HepG2 (cell line): ENCODE data around the gene IRX4. TPM values are rescaled to one million over a fixed set of nuclear protein-coding genes. Genes with fewer than 3 reads are reported as not detected.

Experiments
- ATAC-seq: fragments of 200-7000 bp; cut with Tn5 transposase; 3 replicates; pipeline ENCODE4 v1.9.1; 2020; ENCODE audit warnings: mild to moderate bottlenecking, moderate library complexity
- BruUV-seq: library from RNA; stranded (reverse); fragments of 400-500 nt; replicated peaks from 2 replicates; lab custom pipeline; 2021; lab: Mats Ljungman, UMichigan
- CTCF ChIA-PET: fragments of 300-600 bp; formaldehyde crosslinking; extraction: SDS; loops from one replicate; lab custom pipeline; 2021; ENCODE audit warnings: low total read pairs, inconsistent platforms, low intra/inter-chr PET ratio; lab: Yijun Ruan, JAX
- POLR2A ChIA-PET: fragments of 350-600 bp; sonication (Branson Sonifier 250); formaldehyde crosslinking; loops from one replicate; lab custom pipeline; 2020; ENCODE audit warnings: antibody characterized with exemption, inconsistent platforms; lab: Yijun Ruan, JAX
- DNase-seq: peaks from one replicate; pipeline ENCODE4 v3.0.0-alpha.2; 2015; ENCODE audit warnings: low spot score
- FAIRE-seq: peaks from 3 replicates; lab custom pipeline; 2011; peaks lifted over from hg19 to GRCh38; lab: Jason Lieb, UNC
- H2AFZ ChIP-seq: one replicate; pipeline ENCODE4 v1.6.1; 2011; ENCODE audit warnings: low read length, inconsistent platforms
- H3K27ac ChIP-seq: fragments of 300-600 bp; 3 replicates; pipeline ENCODE4 v1.8.0; 2011; ENCODE audit warnings: mixed run types, mild to moderate bottlenecking, mixed read lengths, low read length, inconsistent platforms; ENCODE audit not compliant: insufficient read depth; ENCODE audit errors: extremely low read length
- H3K27me3 ChIP-seq, 2 experiments: fragments of 200-600 bp in 1 of 2; 2 replicates in 1 of 2; 3 replicates in 1 of 2; pipeline versions ENCODE4 v1.6.0 to v1.8.0; 2011; ENCODE audit warnings: low read length in 2 of 2, mild to moderate bottlenecking in 2 of 2, moderate library complexity in 2 of 2, inconsistent platforms in 1 of 2; ENCODE audit not compliant: insufficient read depth in 2 of 2, control insufficient read depth in 1 of 2
- H3K36me3 ChIP-seq, 2 experiments: fragments of 200-600 bp in 1 of 2; replicated peaks in 1 of 2; 2 replicates in 1 of 2; 3 replicates in 1 of 2; pipeline versions ENCODE4 v1.5.1 to v1.8.0; 2011; ENCODE audit warnings: low read length in 2 of 2, inconsistent platforms in 1 of 2; ENCODE audit not compliant: insufficient read depth in 2 of 2, control insufficient read depth in 1 of 2
- H3K4me1 ChIP-seq: 2 replicates; pipeline ENCODE4 v1.5.1; 2012; ENCODE audit warnings: low read length, inconsistent platforms; ENCODE audit not compliant: insufficient read depth
- H3K4me2 ChIP-seq: 2 replicates; pipeline ENCODE4 v1.6.0; 2011; ENCODE audit warnings: low read depth, low read length, inconsistent platforms
- H3K4me3 ChIP-seq, 3 experiments: fragments of 200-600 bp in 1 of 3; sonication (generic), shearing (Covaris generic) in 1 of 3; replicated peaks in 1 of 3; 2 replicates each; pipeline ENCODE4 v1.5.1; 2011 to 2016; ENCODE audit warnings: low read length in 3 of 3, inconsistent platforms in 2 of 3, low read depth in 2 of 3, mild to moderate bottlenecking in 2 of 3, control low read depth in 1 of 3, mixed read lengths in 1 of 3; ENCODE audit not compliant: insufficient read depth in 1 of 3
- H3K79me2 ChIP-seq: one replicate; pipeline ENCODE4 v1.6.1; 2011; ENCODE audit warnings: low read length, inconsistent platforms; ENCODE audit not compliant: insufficient read depth
- H3K9ac ChIP-seq: 2 replicates; pipeline ENCODE4 v1.6.0; 2011; ENCODE audit warnings: mild to moderate bottlenecking, low read depth, low read length, inconsistent platforms; ENCODE audit not compliant: insufficient read depth
- H3K9me3 ChIP-seq: 2 replicates; pipeline ENCODE4 v1.5.1; 2012; ENCODE audit warnings: mild to moderate bottlenecking, low read length
- H4K20me1 ChIP-seq: 2 replicates; pipeline ENCODE4 v1.6.0; 2011; ENCODE audit warnings: inconsistent platforms, mild to moderate bottlenecking, low read length, moderate library complexity; ENCODE audit not compliant: insufficient read depth
- ARNT ChIP-seq: fragments of 450-650 bp; IDR thresholded peaks from 2 replicates; pipeline ENCODE4 v1.6.1; 2017
- CBX5 ChIP-seq: sonication (generic); formaldehyde crosslinking; IDR thresholded peaks from 2 replicates; pipeline ENCODE4 v1.4.0; 2020; ENCODE audit warnings: missing genetic modification reagents, borderline replicate concordance
- FOXA1 ChIP-seq, 2 experiments: fragments of 450-650 bp in 1 of 2; sonication (generic) in 1 of 2; formaldehyde crosslinking in 1 of 2; IDR thresholded peaks; 2 replicates each; pipeline versions ENCODE4 v1.4.0 to v1.6.1; 2016 to 2020; ENCODE audit warnings: missing genetic modification reagents in 1 of 2
- HMGA1 ChIP-seq: sonication (generic); formaldehyde crosslinking; conservative IDR thresholded peaks from 2 replicates; pipeline ENCODE4 v1.4.0; 2020; ENCODE audit warnings: missing genetic modification reagents
- MAZ ChIP-seq, 2 experiments: sonication (generic) in 1 of 2; formaldehyde crosslinking in 1 of 2; IDR thresholded peaks; 2 replicates each; pipeline versions ENCODE4 v1.5.0 to v1.6.1; 2012 to 2020; ENCODE audit warnings: low read depth in 2 of 2, mild to moderate bottlenecking in 2 of 2, borderline replicate concordance in 1 of 2, improper control_type of control experiment in 1 of 2, low read length in 1 of 2, missing genetic modification reagents in 1 of 2, moderate library complexity in 1 of 2
- POGZ ChIP-seq: sonication (generic); formaldehyde crosslinking; IDR thresholded peaks from 2 replicates; pipeline ENCODE4 v1.4.0; 2020; ENCODE audit warnings: mild to moderate bottlenecking, missing genetic modification reagents
- RORA ChIP-seq: sonication (generic); formaldehyde crosslinking; IDR thresholded peaks from 2 replicates; pipeline ENCODE4 v1.5.0; 2020; ENCODE audit warnings: mild to moderate bottlenecking, missing genetic modification reagents, moderate library complexity
- SYNCRIP ChIP-seq: fragments of 200-400 bp; formaldehyde crosslinking; IDR thresholded peaks from 2 replicates; pipeline ENCODE4 v1.6.1; 2018; ENCODE audit warnings: mild to moderate bottlenecking, low read depth, low read length; ENCODE audit not compliant: insufficient read depth
- THAP11 ChIP-seq: IDR thresholded peaks from 2 replicates; pipeline ENCODE4 v1.6.1; 2016; ENCODE audit warnings: missing biosample characterization, missing genetic modification reagents
- ZNF263 ChIP-seq: sonication (generic); formaldehyde crosslinking; IDR thresholded peaks from 2 replicates; pipeline ENCODE4 v1.4.0; 2020; ENCODE audit warnings: missing genetic modification reagents
- ZNF343 ChIP-seq: sonication (generic); formaldehyde crosslinking; IDR thresholded peaks from 2 replicates; pipeline ENCODE4 v1.4.0; 2020; ENCODE audit warnings: mild to moderate bottlenecking, missing genetic modification reagents
- ZNF382 ChIP-seq: sonication (generic); formaldehyde crosslinking; IDR thresholded peaks from 2 replicates; pipeline ENCODE4 v1.5.0; 2020; ENCODE audit warnings: missing genetic modification reagents, mild to moderate bottlenecking, borderline replicate concordance
- ZNF781 ChIP-seq: sonication (generic); formaldehyde crosslinking; IDR thresholded peaks from 2 replicates; pipeline ENCODE4 v1.5.1; 2020; ENCODE audit warnings: borderline replicate concordance, mild to moderate bottlenecking, missing genetic modification reagents; ENCODE audit errors: not compliant biosample characterization
- WGBS: methylation state at CpG from one replicate; pipeline ENCODE4 v1.1.6; 2017; ENCODE audit warnings: low lambda C conversion rate; 5-methylcytosine and 5-hydroxymethylcytosine counted together
- in situ Hi-C: cut with HindIII; loops from 2 replicates; pipeline ENCODE4 v1.10.0; 2017; ENCODE audit warnings: low pct_unique_long_range_greater_than_20kb; ENCODE audit not compliant: extremely low pct_ligation_motif_present
- intact Hi-C: fragments of 100-400 bp; cut with micrococcal nuclease; formaldehyde crosslinking; loops from one replicate; pipeline ENCODE4 v1.10.0; 2022; ENCODE audit not compliant: unreplicated experiment
- polyA plus RNA-seq, 8 experiments: library from polyadenylated mRNA; depleted of rRNA in 3 of 8; stranded (reverse) in 7 of 8; unstranded in 1 of 8; fragments of >200 nt; fragmentation: Illumina TruSeq in 4 of 8; extraction: Trizol in 4 of 8; gene quantifications; 2 replicates each; pipeline versions ENCODE4 v1.2.1 to v1.2.3, GENCODE V29; 2011 to 2016; ENCODE audit warnings: low read depth in 4 of 8, missing spikeins in 1 of 8, mixed read lengths in 1 of 8; ENCODE audit not compliant: insufficient read depth in 1 of 8
- total RNA-seq, 5 experiments: library from RNA; depleted of rRNA; stranded (reverse); fragments of >200 nt; fragmentation: Illumina TruSeq; extraction: Trizol; gene quantifications; 2 replicates each; pipeline ENCODE4 v1.2.3, GENCODE V29; 2016; ENCODE audit warnings: low read depth in 1 of 5
- TF ChIP-seq, protein P1 (sequence below): sonication (generic); formaldehyde crosslinking; IDR thresholded peaks from 2 replicates; pipeline ENCODE4 v1.5.1; 2020; ENCODE audit warnings: missing genetic modification reagents, mild to moderate bottlenecking, borderline replicate concordance
- TF ChIP-seq, protein P2 (sequence below): sonication (generic); formaldehyde crosslinking; IDR thresholded peaks from 2 replicates; pipeline ENCODE4 v1.5.0; 2020; ENCODE audit warnings: missing genetic modification reagents, mild to moderate bottlenecking, borderline replicate concordance
- TF ChIP-seq, protein P3 (sequence below): sonication (generic); formaldehyde crosslinking; IDR thresholded peaks from 2 replicates; pipeline ENCODE4 v1.5.0; 2020; ENCODE audit warnings: mild to moderate bottlenecking, missing genetic modification reagents

Gene IRX4
- total and polyA plus RNA-seq, 2 of the 13 experiments (the other 11 are each of a cell fraction or from before 2014, with no cell fraction given) = not detected

DNA sequence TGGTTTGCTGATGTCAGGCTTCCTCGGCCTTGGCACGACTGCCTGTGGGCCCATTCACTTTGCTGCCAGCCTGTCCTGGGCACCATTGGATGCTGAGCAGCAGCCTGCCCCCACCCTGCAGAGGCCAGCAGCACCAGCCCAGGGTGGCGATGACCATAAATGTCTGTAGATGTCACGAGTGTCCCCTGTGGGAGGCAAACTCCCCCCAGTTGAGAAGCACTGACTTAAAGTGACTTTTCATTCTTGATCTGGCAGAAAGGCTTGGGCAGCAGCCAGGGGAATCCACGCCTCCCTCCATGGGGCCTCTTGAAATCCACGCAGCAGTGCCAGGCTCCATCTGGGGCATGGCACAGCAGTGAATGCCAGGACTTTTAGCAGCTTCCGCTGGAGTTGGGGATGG lies 21.8 kb downstream of the IRX4 start:
- DNase-seq = no peak
- peaks cover 10 to 52% of the 10 kb centered on the region in 2 experiments; a peak in 4 of 5 replicates for H3K27me3 ChIP-seq
- no peak overlapping the region for H3K4me2 ChIP-seq
- CTCF ChIA-PET = no interaction called here
- TF ChIP-seq, protein P1, sequence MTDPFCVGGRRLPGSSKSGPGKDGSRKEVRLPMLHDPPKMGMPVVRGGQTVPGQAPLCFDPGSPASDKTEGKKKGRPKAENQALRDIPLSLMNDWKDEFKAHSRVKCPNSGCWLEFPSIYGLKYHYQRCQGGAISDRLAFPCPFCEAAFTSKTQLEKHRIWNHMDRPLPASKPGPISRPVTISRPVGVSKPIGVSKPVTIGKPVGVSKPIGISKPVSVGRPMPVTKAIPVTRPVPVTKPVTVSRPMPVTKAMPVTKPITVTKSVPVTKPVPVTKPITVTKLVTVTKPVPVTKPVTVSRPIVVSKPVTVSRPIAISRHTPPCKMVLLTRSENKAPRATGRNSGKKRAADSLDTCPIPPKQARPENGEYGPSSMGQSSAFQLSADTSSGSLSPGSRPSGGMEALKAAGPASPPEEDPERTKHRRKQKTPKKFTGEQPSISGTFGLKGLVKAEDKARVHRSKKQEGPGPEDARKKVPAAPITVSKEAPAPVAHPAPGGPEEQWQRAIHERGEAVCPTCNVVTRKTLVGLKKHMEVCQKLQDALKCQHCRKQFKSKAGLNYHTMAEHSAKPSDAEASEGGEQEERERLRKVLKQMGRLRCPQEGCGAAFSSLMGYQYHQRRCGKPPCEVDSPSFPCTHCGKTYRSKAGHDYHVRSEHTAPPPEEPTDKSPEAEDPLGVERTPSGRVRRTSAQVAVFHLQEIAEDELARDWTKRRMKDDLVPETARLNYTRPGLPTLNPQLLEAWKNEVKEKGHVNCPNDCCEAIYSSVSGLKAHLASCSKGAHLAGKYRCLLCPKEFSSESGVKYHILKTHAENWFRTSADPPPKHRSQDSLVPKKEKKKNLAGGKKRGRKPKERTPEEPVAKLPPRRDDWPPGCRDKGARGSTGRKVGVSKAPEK (CRISPR knock-in tag) = no peak
- TF ChIP-seq ZNF343 (CRISPR knock-in tag) (no peak), ZNF382 (no peak), ARNT (no peak), FOXA1 (IDR thresholded peaks at IDR 0.05) (no peak), FOXA1 (CRISPR knock-in tag; IDR thresholded peaks at IDR 0.05) (no peak), ZNF263 (CRISPR knock-in tag) (no peak), RORA (CRISPR knock-in tag) (no peak), POGZ (CRISPR knock-in tag) (no peak), MAZ (IDR thresholded peaks at IDR 0.05; ENCODE audit: borderline replicate concordance, low read depth, low read length) (no peak), MAZ (CRISPR knock-in tag; IDR thresholded peaks at IDR 0.05; ENCODE audit: low read depth) (no peak), HMGA1 (CRISPR knock-in tag) (no peak), THAP11 (CRISPR knock-in tag) (no peak), SYNCRIP (no peak), ZNF781 (CRISPR knock-in tag) (no peak), CBX5 (CRISPR knock-in tag) (no peak)
- TF ChIP-seq, protein P2, sequence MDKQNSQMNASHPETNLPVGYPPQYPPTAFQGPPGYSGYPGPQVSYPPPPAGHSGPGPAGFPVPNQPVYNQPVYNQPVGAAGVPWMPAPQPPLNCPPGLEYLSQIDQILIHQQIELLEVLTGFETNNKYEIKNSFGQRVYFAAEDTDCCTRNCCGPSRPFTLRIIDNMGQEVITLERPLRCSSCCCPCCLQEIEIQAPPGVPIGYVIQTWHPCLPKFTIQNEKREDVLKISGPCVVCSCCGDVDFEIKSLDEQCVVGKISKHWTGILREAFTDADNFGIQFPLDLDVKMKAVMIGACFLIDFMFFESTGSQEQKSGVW = no peak
- TF ChIP-seq, protein P3, sequence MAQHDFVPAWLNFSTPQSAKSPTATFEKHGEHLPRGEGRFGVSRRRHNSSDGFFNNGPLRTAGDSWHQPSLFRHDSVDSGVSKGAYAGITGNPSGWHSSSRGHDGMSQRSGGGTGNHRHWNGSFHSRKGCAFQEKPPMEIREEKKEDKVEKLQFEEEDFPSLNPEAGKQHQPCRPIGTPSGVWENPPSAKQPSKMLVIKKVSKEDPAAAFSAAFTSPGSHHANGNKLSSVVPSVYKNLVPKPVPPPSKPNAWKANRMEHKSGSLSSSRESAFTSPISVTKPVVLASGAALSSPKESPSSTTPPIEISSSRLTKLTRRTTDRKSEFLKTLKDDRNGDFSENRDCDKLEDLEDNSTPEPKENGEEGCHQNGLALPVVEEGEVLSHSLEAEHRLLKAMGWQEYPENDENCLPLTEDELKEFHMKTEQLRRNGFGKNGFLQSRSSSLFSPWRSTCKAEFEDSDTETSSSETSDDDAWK (CRISPR knock-in tag) = no peak
- in situ Hi-C loops = no loop called here
- no peak overlapping the region for H3K27ac ChIP-seq
- WGBS = 20% methylated on average over 5 of the region's 7 CpGs
- no peak overlapping the region for H3K4me3 ChIP-seq
- H3K36me3 ChIP-seq = no peaks in the 10 kb centered on the region
- H3K9ac ChIP-seq = no peak overlapping the region
- H2AFZ ChIP-seq = no peak overlapping the region
- no peaks in the 10 kb centered on the region for H3K79me2 ChIP-seq
- H3K9me3 ChIP-seq = no peaks in the 10 kb centered on the region
- H3K4me1 ChIP-seq = peaks cover 5% of the 10 kb centered on the region; the same call in 1 of the 2 replicates
- no peak for ATAC-seq
- POLR2A ChIA-PET = no interaction called here
- intact Hi-C loops = no loop called here
- no peak for FAIRE-seq
- no peaks in the 10 kb centered on the region for H4K20me1 ChIP-seq
- no TSS peak for BruUV-seq
